OCI-LY3 (cell line): ENCODE results near the gene PTPRA.

Source experiments
- H2AFZ ChIP-seq: fragments of 200-600, 300-600 bp; shearing (Covaris generic); 2 replicates; pipeline ENCODE4 v1.6.0; 2014; ENCODE audit warnings: antibody characterized with exemption, low read depth, low read length
- H3K27ac ChIP-seq: fragments of 200-600, 300-600 bp; sonication (generic); 2 replicates; pipeline ENCODE4 v1.5.1; 2014; ENCODE audit warnings: mild to moderate bottlenecking, low read length, moderate library complexity, mixed read lengths
- H3K27me3 ChIP-seq: fragments of 200-600, 300-600 bp; sonication (generic); 2 replicates; pipeline ENCODE4 v1.6.1; 2014; ENCODE audit warnings: low read depth, low read length, mixed read lengths
- H3K36me3 ChIP-seq: fragments of 200-600, 300-600 bp; sonication (generic); replicated peaks from 2 replicates; pipeline ENCODE3; 2014; ENCODE audit warnings: low read depth, low read length, mixed read lengths
- H3K4me1 ChIP-seq: fragments of 300-600, 200-600 bp; sonication (generic); 2 replicates; pipeline ENCODE4 v1.6.1; 2014; ENCODE audit warnings: low read length, mixed read lengths
- H3K4me2 ChIP-seq: fragments of 200-600, 300-600 bp; sonication (generic); 2 replicates; pipeline ENCODE4 v1.6.1; 2014; ENCODE audit warnings: low read length, mixed read lengths
- H3K4me3 ChIP-seq: fragments of 300-600, 200-600 bp; sonication (generic); 2 replicates; pipeline ENCODE4 v1.5.1; 2014; ENCODE audit warnings: antibody characterized with exemption, mild to moderate bottlenecking, low read length, moderate library complexity
- H3K79me2 ChIP-seq: fragments of 300-600, 200-600 bp; shearing (Covaris generic); 2 replicates; pipeline ENCODE4 v1.6.1; 2014; ENCODE audit warnings: mild to moderate bottlenecking, low read length, mixed read lengths
- H3K9ac ChIP-seq: fragments of 300-600, 200-600 bp; shearing (Covaris generic); 2 replicates; pipeline ENCODE4 v1.6.0; 2014; ENCODE audit warnings: mild to moderate bottlenecking, low read length, moderate library complexity
- H3K9me3 ChIP-seq: fragments of 200-600, 300-600 bp; shearing (Covaris generic); 2 replicates; pipeline ENCODE4 v1.6.1; 2014; ENCODE audit warnings: low read length, mixed read lengths; ENCODE audit not compliant: insufficient read depth
- H4K20me1 ChIP-seq: fragments of 200-600, 300-600 bp; sonication (generic); 2 replicates; pipeline ENCODE4 v1.6.1; 2016; ENCODE audit warnings: low read length, mixed read lengths; ENCODE audit not compliant: insufficient read depth
- CTCF ChIP-seq: fragments of 200-600, 300-600 bp; sonication (generic); IDR thresholded peaks from 2 replicates; pipeline ENCODE4 v1.5.1; 2014; ENCODE audit warnings: antibody characterized with exemption, low read length, low read depth
- EZH2phosphoT487 ChIP-seq: fragments of 200-600 bp; shearing (Covaris generic); IDR thresholded peaks from 2 replicates; pipeline ENCODE4 v1.6.1; 2018; ENCODE audit warnings: antibody characterized with exemption, mixed run types, low read depth

PTPRA gene

GRCh38 chr20:2909953-2910352, 36.7 kb downstream of the PTPRA start:
- Histone ChIP-seq H3K79me2 (no peaks in the 10 kb centered on the region), H3K27me3 (no peaks in the 10 kb centered on the region)

DNA sequence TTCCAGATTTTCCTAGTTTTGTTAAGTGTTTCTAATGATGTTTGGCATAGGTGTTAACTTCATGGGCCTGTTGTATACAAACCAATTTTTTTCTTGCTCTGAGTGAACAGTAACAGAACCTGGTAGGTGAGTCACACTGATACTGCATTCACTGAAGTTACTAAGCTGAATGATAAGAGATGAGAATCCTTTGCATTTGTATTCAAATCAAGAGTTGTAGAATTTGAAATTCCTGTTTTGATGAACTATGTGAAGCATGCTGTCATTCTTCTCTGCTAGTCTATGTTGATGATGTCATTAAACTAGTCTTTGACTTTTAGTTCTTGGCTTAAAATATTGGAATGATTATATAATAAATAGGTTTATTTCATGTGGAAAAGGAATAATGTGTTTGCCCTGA, 37.9 kb downstream of the PTPRA start:
- no peak overlapping the region for H3K4me3 ChIP-seq
- no peaks in the 10 kb centered on the region for H3K36me3 ChIP-seq
- no peaks in the 10 kb centered on the region for H3K9me3 ChIP-seq
- no peak overlapping the region for H3K9ac ChIP-seq
- H3K4me1 ChIP-seq, result no peaks in the 10 kb centered on the region
- H3K4me2 ChIP-seq, result no peak overlapping the region
- H3K79me2 ChIP-seq, result no peaks in the 10 kb centered on the region
- no peaks in the 10 kb centered on the region for H3K27me3 ChIP-seq
- no peak overlapping the region for H2AFZ ChIP-seq
- H3K27ac ChIP-seq, result no peak overlapping the region
- H4K20me1 ChIP-seq, result no peaks in the 10 kb centered on the region
- TF ChIP-seq CTCF (no peak), EZH2phosphoT487 (no peak)

More at GRCh38 chr20:2909953-2910352, 36.7 kb downstream of the PTPRA start:
- TF ChIP-seq EZH2phosphoT487, result no peak
- no peak for TF ChIP-seq CTCF
- H3K4me3 ChIP-seq, result no peak overlapping the region
- H3K4me1 ChIP-seq, result no peaks in the 10 kb centered on the region
- no peak overlapping the region for H3K27ac ChIP-seq
- H3K9ac ChIP-seq, result no peak overlapping the region
- H3K9me3 ChIP-seq, result no peaks in the 10 kb centered on the region
- no peak overlapping the region for H3K4me2 ChIP-seq
- H3K36me3 ChIP-seq, result no peaks in the 10 kb centered on the region
- H2AFZ ChIP-seq, result no peak overlapping the region
- H4K20me1 ChIP-seq, result no peaks in the 10 kb centered on the region

GRCh38 chr20:2914160-2914559, 40.9 kb downstream of the PTPRA start:
- Histone ChIP-seq H3K4me2 (no peak overlapping the region), H4K20me1 (no peaks in the 10 kb centered on the region), H2AFZ (no peak overlapping the region), H3K27me3 (no peaks in the 10 kb centered on the region), H3K9ac (no peak overlapping the region), H3K79me2 (0 out of 2 replicates have a peak, but pooled peaks cover 2% of the 10 kb centered on the region), H3K4me3 (no peak overlapping the region), H3K36me3 (no peaks in the 10 kb centered on the region), H3K9me3 (no peaks in the 10 kb centered on the region), H3K27ac (no peak overlapping the region), H3K4me1 (no peaks in the 10 kb centered on the region)
- TF ChIP-seq CTCF, result peak; percentile 48
- no peak for TF ChIP-seq EZH2phosphoT487

DNA sequence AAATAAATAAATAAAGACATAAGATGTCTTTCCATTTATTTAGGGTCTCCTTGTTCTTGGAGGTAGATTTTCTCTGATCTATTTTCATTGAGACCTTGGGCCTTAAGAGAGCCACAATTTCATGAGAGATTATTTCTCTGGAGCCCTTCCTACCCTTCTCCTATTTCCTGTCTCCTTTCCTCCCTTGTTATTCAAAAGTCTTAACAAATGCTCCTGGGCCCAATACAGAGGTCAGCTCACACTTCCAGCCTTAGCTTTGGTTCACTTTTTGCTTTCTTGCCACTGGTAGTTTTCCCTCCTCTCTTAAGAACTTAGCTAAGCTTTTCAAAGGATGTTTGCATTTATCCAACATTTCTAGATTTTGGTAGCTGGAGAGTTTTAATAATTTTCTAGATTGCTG, 44.0 kb downstream of the PTPRA start:
- no peak overlapping the region for H2AFZ ChIP-seq
- H3K27ac ChIP-seq, result no peak overlapping the region
- H3K36me3 ChIP-seq, result no peaks in the 10 kb centered on the region
- no peak overlapping the region for H3K9ac ChIP-seq
- no peaks in the 10 kb centered on the region for H3K27me3 ChIP-seq
- no peak for TF ChIP-seq CTCF
- no peak for TF ChIP-seq EZH2phosphoT487
- no peaks in the 10 kb centered on the region for H3K9me3 ChIP-seq
- H4K20me1 ChIP-seq, result peaks cover 10% of the 10 kb centered on the region
- H3K4me3 ChIP-seq, result no peak overlapping the region
- no peaks in the 10 kb centered on the region for H3K4me1 ChIP-seq
- H3K4me2 ChIP-seq, result no peak overlapping the region
- H3K79me2 ChIP-seq, result 0 out of 2 replicates have a peak, but pooled peaks cover 6% of the 10 kb centered on the region
